IMR-90 (cell line): Measurements from ENCODE around the gene SEMA3G. TPM values are rescaled to one million over a fixed set of nuclear protein-coding genes. Genes with fewer than 3 reads are reported as not detected.

Experiments
- ATAC-seq: fragments of 200-7000 bp; cut with Tn5 transposase; 2 replicates; pipeline ENCODE4 v1.9.1; 2020; ENCODE audit warnings: low read depth, mild to moderate bottlenecking, moderate library complexity
- BruUV-seq: library from RNA; stranded (reverse); fragments of 400-500 nt; replicated peaks from 2 replicates; lab custom pipeline; 2021; lab: Mats Ljungman, UMichigan
- CTCF ChIA-PET: fragments of 300-600 bp; formaldehyde crosslinking; extraction: SDS; loops from one replicate; lab custom pipeline; 2021; ENCODE audit warnings: antibody characterized with exemption; lab: Yijun Ruan, JAX
- POLR2A ChIA-PET: fragments of 300-600 bp; sonication (Branson Sonifier 250); formaldehyde crosslinking; loops from one replicate; lab custom pipeline; 2022; ENCODE audit warnings: antibody characterized with exemption; ENCODE audit not compliant: unreplicated experiment; lab: Charles Lee
- DNase-seq: peaks from one replicate; pipeline ENCODE4 v3.0.0; 2013
- H2AFZ ChIP-seq: replicated peaks from 2 replicates; pipeline ENCODE3; 2013; ENCODE audit warnings: low read length, mild to moderate bottlenecking; ENCODE audit not compliant: poor library complexity
- H2AK5ac ChIP-seq: 2 replicates; pipeline ENCODE4 v1.6.1; 2013; ENCODE audit warnings: low read depth, low read length, inconsistent platforms
- H2AK9ac ChIP-seq: replicated peaks from 2 replicates; pipeline ENCODE3; 2013; ENCODE audit warnings: mild to moderate bottlenecking, low read depth, low read length, moderate library complexity; ENCODE audit not compliant: poor library complexity
- H2BK120ac ChIP-seq: 2 replicates; pipeline ENCODE4 v1.6.1; 2013; ENCODE audit warnings: low read depth, low read length, inconsistent platforms
- H2BK15ac ChIP-seq: 3 replicates; pipeline ENCODE4 v1.6.1; 2013; ENCODE audit warnings: low read depth, low read length, inconsistent platforms
- H2BK20ac ChIP-seq: 2 replicates; pipeline ENCODE4 v1.6.1; 2013; ENCODE audit warnings: low read depth, mild to moderate bottlenecking, inconsistent platforms, low read length, moderate library complexity
- H2BK5ac ChIP-seq: 2 replicates; pipeline ENCODE4 v1.6.1; 2013; ENCODE audit warnings: mild to moderate bottlenecking, low read depth, low read length, inconsistent platforms; ENCODE audit not compliant: poor library complexity, severe bottlenecking
- H3K14ac ChIP-seq: replicated peaks from 2 replicates; pipeline ENCODE4 v1.6.1; 2013; ENCODE audit warnings: low read depth, low read length, inconsistent platforms
- H3K18ac ChIP-seq: 2 replicates; pipeline ENCODE4 v1.6.1; 2013; ENCODE audit warnings: low read depth, low read length, control low read depth
- H3K23ac ChIP-seq: 2 replicates; pipeline ENCODE4 v1.6.1; 2013; ENCODE audit warnings: low read depth, low read length, inconsistent platforms
- H3K27ac ChIP-seq: 2 replicates; pipeline ENCODE4 v1.5.1; 2013; ENCODE audit warnings: mild to moderate bottlenecking, control low read depth, low read length; ENCODE audit not compliant: insufficient read depth
- H3K27me3 ChIP-seq: 2 replicates; pipeline ENCODE4 v1.6.1; 2013; ENCODE audit warnings: low read length; ENCODE audit not compliant: control insufficient read depth, insufficient read depth
- H3K36me3 ChIP-seq: 2 replicates; pipeline ENCODE4 v1.6.1; 2013; ENCODE audit warnings: low read length, mixed read lengths; ENCODE audit not compliant: control insufficient read depth, insufficient read depth
- H3K4ac ChIP-seq: 2 replicates; pipeline ENCODE4 v1.6.1; 2013; ENCODE audit warnings: low read depth, low read length, inconsistent platforms
- H3K4me1 ChIP-seq: 2 replicates; pipeline ENCODE4 v1.6.1; 2013; ENCODE audit warnings: low read length, mixed read lengths; ENCODE audit not compliant: control insufficient read depth, insufficient read depth
- H3K4me2 ChIP-seq: 2 replicates; pipeline ENCODE4 v1.6.1; 2013; ENCODE audit warnings: low read depth, mild to moderate bottlenecking, control low read depth, low read length, moderate library complexity
- H3K4me3 ChIP-seq: 2 replicates; pipeline ENCODE4 v1.5.1; 2013; ENCODE audit warnings: low read depth, mild to moderate bottlenecking, control low read depth, low read length, moderate library complexity; ENCODE audit not compliant: insufficient read depth
- H3K56ac ChIP-seq: 2 replicates; pipeline ENCODE4 v1.6.1; 2013; ENCODE audit warnings: low read length, inconsistent platforms; ENCODE audit not compliant: insufficient read depth; ENCODE audit errors: extremely low read depth
- H3K79me1 ChIP-seq, 2 experiments: 2 replicates each; pipeline ENCODE4 v1.6.1; 2013; ENCODE audit warnings: low read length in 2 of 2, inconsistent platforms in 1 of 2, low read depth in 1 of 2
- H3K9ac ChIP-seq: 2 replicates; pipeline ENCODE4 v1.6.1; 2013; ENCODE audit warnings: low read depth, low read length, control low read depth
- H3K9me1 ChIP-seq: 2 replicates; pipeline ENCODE4 v1.6.1; 2013; ENCODE audit warnings: low read length, inconsistent platforms; ENCODE audit not compliant: insufficient read depth
- H3K9me3 ChIP-seq: 2 replicates; pipeline ENCODE4 v1.6.1; 2013; ENCODE audit warnings: low read length; ENCODE audit not compliant: control insufficient read depth, insufficient read depth
- H4K20me1 ChIP-seq: 2 replicates; pipeline ENCODE4 v1.6.1; 2013; ENCODE audit warnings: low read length, inconsistent platforms; ENCODE audit not compliant: insufficient read depth
- H4K5ac ChIP-seq: 2 replicates; pipeline ENCODE4 v1.6.1; 2013; ENCODE audit warnings: mild to moderate bottlenecking, low read depth, low read length, control low read depth
- H4K8ac ChIP-seq, 2 experiments: 2 replicates each; pipeline ENCODE4 v1.6.1; 2013; ENCODE audit warnings: low read depth in 2 of 2, low read length in 2 of 2, control low read depth in 1 of 2, inconsistent platforms in 1 of 2
- H4K91ac ChIP-seq: 2 replicates; pipeline ENCODE4 v1.6.1; 2013; ENCODE audit warnings: low read depth, low read length, inconsistent platforms; ENCODE audit not compliant: insufficient read depth
- BHLHE40 ChIP-seq: fragments of 150-350 bp; IDR thresholded peaks from 2 replicates; pipeline ENCODE4 v1.6.1; 2016; ENCODE audit warnings: mild to moderate bottlenecking, low read depth, low read length
- CEBPB ChIP-seq: IDR thresholded peaks from 2 replicates; pipeline ENCODE4 v1.6.1; 2012; ENCODE audit warnings: low read depth, low read length, improper control_type of control experiment
- CHD1 ChIP-seq: IDR thresholded peaks from 2 replicates; pipeline ENCODE4 v1.6.1; 2012; ENCODE audit warnings: low read depth, low read length, improper control_type of control experiment
- FOS ChIP-seq: fragments of 150-350 bp; IDR thresholded peaks from 2 replicates; pipeline ENCODE4 v1.6.1; 2016; ENCODE audit warnings: low read depth, low read length
- MAZ ChIP-seq: IDR thresholded peaks from 2 replicates; pipeline ENCODE4 v1.6.1; 2012; ENCODE audit warnings: low read depth, mild to moderate bottlenecking, low read length, improper control_type of control experiment, moderate library complexity, borderline replicate concordance
- MXI1 ChIP-seq: IDR thresholded peaks from 2 replicates; pipeline ENCODE4 v1.6.1; 2012; ENCODE audit warnings: low read depth, mild to moderate bottlenecking, low read length, moderate library complexity, borderline replicate concordance
- NFE2L2 ChIP-seq: fragments of 150-350 bp; IDR thresholded peaks from 2 replicates; pipeline ENCODE4 v1.6.1; 2016; ENCODE audit warnings: low read depth, mild to moderate bottlenecking, low read length
- RAD21 ChIP-seq: IDR thresholded peaks from 2 replicates; pipeline ENCODE4 v1.6.1; 2012; ENCODE audit warnings: low read length, improper control_type of control experiment
- RCOR1 ChIP-seq: IDR thresholded peaks from 2 replicates; pipeline ENCODE4 v1.6.1; 2012; ENCODE audit warnings: mild to moderate bottlenecking, low read length, improper control_type of control experiment; ENCODE audit not compliant: insufficient replicate concordance
- RFX5 ChIP-seq: IDR thresholded peaks from 2 replicates; pipeline ENCODE4 v1.8.0; 2012; ENCODE audit warnings: low read depth, mild to moderate bottlenecking, low read length, moderate library complexity
- SMC3 ChIP-seq: fragments of 150-350 bp; IDR thresholded peaks from 2 replicates; pipeline ENCODE4 v1.6.1; 2016; ENCODE audit warnings: low read depth, mild to moderate bottlenecking, antibody characterized with exemption, low read length, moderate library complexity
- WGBS, 2 experiments: methylation state at CpG; one replicate each; pipeline versions ENCODE4 v1.1.5 to v1.1.7; 2013; ENCODE audit warnings: missing lambda C conversion rate in 2 of 2; ENCODE audit not compliant: insufficient read length in 1 of 2; ENCODE audit errors: extremely low coverage in 2 of 2; 5-methylcytosine and 5-hydroxymethylcytosine counted together
- dilution Hi-C: fragments of 300-500 bp; cut with HindIII; formaldehyde crosslinking; loops from one replicate; pipeline ENCODE4 v1.14.3; 2018; ENCODE audit warnings: low sequenced_read_pairs; ENCODE audit not compliant: unreplicated experiment
- in situ Hi-C: fragments of 300-500 bp; cut with MboI; formaldehyde crosslinking; loops from 3 replicates; pipeline ENCODE4 v1.14.3; 2019; ENCODE audit warnings: low sequenced_read_pairs, inconsistent platforms, mixed read lengths
- intact Hi-C: fragments of 100-400 bp; cut with micrococcal nuclease; formaldehyde crosslinking; loops from 2 replicates; pipeline ENCODE4 v1.10.0; 2022
- polyA plus RNA-seq, 3 experiments: library from polyadenylated mRNA; depleted of rRNA; stranded (reverse); fragments of >200 nt; gene quantifications; 2 replicates each; pipeline ENCODE4 v1.2.3, GENCODE V29; 2012; ENCODE audit warnings: low replicate concordance in 1 of 3
- total RNA-seq: library from RNA; depleted of rRNA; stranded (reverse); fragments of >200 nt; gene quantifications from 2 replicates; pipeline ENCODE4 v1.2.3, GENCODE V29; 2012
- TF ChIP-seq, protein P1 (sequence below): fragments of 150-350 bp; IDR thresholded peaks from 2 replicates; pipeline ENCODE4 v1.6.1; 2016; ENCODE audit warnings: low read depth, mild to moderate bottlenecking, low read length, moderate library complexity, borderline replicate concordance
- TF ChIP-seq, protein P2 (sequence below): conservative IDR thresholded peaks from 2 replicates; pipeline ENCODE4 v1.5.1; 2012; ENCODE audit warnings: mild to moderate bottlenecking, low read depth, low read length, improper control_type of control experiment

SEMA3G gene
- total and polyA plus RNA-seq, 2 of the 4 experiments (the other 2 are of a cell fraction), result 0.07 TPM; not detected in 1

DNA sequence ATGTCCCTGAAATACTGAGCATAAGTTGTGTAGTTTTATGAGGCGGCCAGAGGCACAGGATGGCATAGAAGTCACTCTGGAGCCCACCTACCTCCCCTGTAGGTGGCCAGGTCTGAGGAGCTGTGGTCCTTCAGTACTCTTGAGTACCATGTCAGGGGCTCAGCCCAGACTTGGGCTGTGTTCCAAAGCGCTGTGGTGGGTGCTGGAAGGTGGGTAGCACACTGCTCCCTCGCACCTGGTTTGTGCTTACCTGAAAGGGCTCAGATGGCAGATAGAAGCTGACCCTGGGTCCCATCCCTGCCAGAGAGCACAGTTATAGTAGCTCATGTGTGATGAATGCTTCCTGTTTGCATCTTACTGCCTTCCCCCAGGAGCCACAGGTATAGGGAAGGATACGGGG, 26.0 kb upstream of the SEMA3G start:
- Histone ChIP-seq H2AFZ (peak overlapping the region; percentile 10), H3K27me3 (no peaks in the 10 kb centered on the region), H4K5ac (no peak overlapping the region), H2BK20ac (no peak overlapping the region), H2BK120ac (no peak overlapping the region), H3K36me3 (peaks cover 51% of the 10 kb centered on the region), H3K4ac (no peak overlapping the region), H3K23ac (no peak overlapping the region), H4K91ac (no peak overlapping the region), H4K8ac (no peak overlapping the region), H3K4me1 (peaks cover 6% of the 10 kb centered on the region; the same call in 1 of the 2 replicates), H4K20me1 (peaks cover 50% of the 10 kb centered on the region), H3K27ac (no peak overlapping the region), H3K9me3 (no peaks in the 10 kb centered on the region), H3K14ac (no peak overlapping the region), H2AK5ac (no peak overlapping the region), H3K4me2 (no peak overlapping the region), H3K56ac (no peak overlapping the region), H2BK15ac (no peak overlapping the region), H3K18ac (no peak overlapping the region), H3K9ac (no peak overlapping the region), H2AK9ac (no peak overlapping the region), H3K79me1 (peaks cover 46 to 67% of the 10 kb centered on the region in 2 experiments), H3K4me3 (no peak overlapping the region), H3K9me1 (peaks cover 5% of the 10 kb centered on the region), H2BK5ac (no peak overlapping the region)
- no TSS peak for BruUV-seq
- dilution Hi-C loops (no loop called here), intact Hi-C loops (loop anchor here (5.0 kb wide), 1 partner anchor 211 kb away; no protein-coding TSS in a partner anchor), in situ Hi-C loops (no loop called here)
- DNase-seq (no peak), ATAC-seq (no peak)
- POLR2A ChIA-PET, result no interaction called here
- 76% methylated on average over 2 of the region's 4 CpGs; no CpG with 5 or more reads in 1 of the 2 experiments for WGBS, 2 experiments
- CTCF ChIA-PET, result interaction anchor here (0.8 kb wide), 1 partner anchor 9 kb away, joined by 3 read pairs; no protein-coding TSS in a partner anchor
- TF ChIP-seq, protein P1, sequence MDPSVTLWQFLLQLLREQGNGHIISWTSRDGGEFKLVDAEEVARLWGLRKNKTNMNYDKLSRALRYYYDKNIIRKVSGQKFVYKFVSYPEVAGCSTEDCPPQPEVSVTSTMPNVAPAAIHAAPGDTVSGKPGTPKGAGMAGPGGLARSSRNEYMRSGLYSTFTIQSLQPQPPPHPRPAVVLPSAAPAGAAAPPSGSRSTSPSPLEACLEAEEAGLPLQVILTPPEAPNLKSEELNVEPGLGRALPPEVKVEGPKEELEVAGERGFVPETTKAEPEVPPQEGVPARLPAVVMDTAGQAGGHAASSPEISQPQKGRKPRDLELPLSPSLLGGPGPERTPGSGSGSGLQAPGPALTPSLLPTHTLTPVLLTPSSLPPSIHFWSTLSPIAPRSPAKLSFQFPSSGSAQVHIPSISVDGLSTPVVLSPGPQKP, result no peak
- TF ChIP-seq MXI1, result no peak
- TF ChIP-seq RFX5, result no peak
- TF ChIP-seq MAZ, result no peak
- TF ChIP-seq RCOR1, result no peak
- no peak for TF ChIP-seq CEBPB
- no peak for TF ChIP-seq FOS
- TF ChIP-seq SMC3, result no peak
- no peak for TF ChIP-seq BHLHE40
- no peak for TF ChIP-seq NFE2L2
- TF ChIP-seq CHD1, result no peak
- TF ChIP-seq, protein P2, sequence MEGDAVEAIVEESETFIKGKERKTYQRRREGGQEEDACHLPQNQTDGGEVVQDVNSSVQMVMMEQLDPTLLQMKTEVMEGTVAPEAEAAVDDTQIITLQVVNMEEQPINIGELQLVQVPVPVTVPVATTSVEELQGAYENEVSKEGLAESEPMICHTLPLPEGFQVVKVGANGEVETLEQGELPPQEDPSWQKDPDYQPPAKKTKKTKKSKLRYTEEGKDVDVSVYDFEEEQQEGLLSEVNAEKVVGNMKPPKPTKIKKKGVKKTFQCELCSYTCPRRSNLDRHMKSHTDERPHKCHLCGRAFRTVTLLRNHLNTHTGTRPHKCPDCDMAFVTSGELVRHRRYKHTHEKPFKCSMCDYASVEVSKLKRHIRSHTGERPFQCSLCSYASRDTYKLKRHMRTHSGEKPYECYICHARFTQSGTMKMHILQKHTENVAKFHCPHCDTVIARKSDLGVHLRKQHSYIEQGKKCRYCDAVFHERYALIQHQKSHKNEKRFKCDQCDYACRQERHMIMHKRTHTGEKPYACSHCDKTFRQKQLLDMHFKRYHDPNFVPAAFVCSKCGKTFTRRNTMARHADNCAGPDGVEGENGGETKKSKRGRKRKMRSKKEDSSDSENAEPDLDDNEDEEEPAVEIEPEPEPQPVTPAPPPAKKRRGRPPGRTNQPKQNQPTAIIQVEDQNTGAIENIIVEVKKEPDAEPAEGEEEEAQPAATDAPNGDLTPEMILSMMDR, result no peak
- no peak for TF ChIP-seq RAD21
